A549 (cell line): ENCODE data around the gene ATP11A. TPM values are rescaled to one million over a fixed set of nuclear protein-coding genes. Genes with fewer than 3 reads are reported as not detected.

ENCODE experiments used
- ATAC-seq, 2 experiments: fragments of 200-7000 bp in 1 of 2; fragments of >200 bp in 1 of 2; cut with Nextera tagmentation in 1 of 2; cut with Tn5 transposase in 1 of 2; 3 replicates each; pipeline versions ENCODE4 v1.8.0 to v1.9.1; 2018 to 2020; ENCODE audit warnings: mild to moderate bottlenecking in 1 of 2, moderate library complexity in 1 of 2
- CTCF ChIA-PET: fragments of 300-600 bp; sonication (Branson Sonifier 250); formaldehyde crosslinking; extraction: SDS; loops from one replicate; lab custom pipeline; 2021; ENCODE audit warnings: antibody characterized with exemption, inconsistent platforms; lab: Yijun Ruan, JAX
- POLR2A ChIA-PET: fragments of 350-600 bp; formaldehyde crosslinking; extraction: SDS; loops from one replicate; lab custom pipeline; 2021; ENCODE audit warnings: antibody characterized with exemption, inconsistent platforms; lab: Yijun Ruan, JAX
- DNase-seq, 2 experiments: peaks; one replicate each; pipeline versions ENCODE4 v3.0.0 to v3.0.0-alpha.2; 2011 to 2016; ENCODE audit warnings: low read depth in 1 of 2, low spot score in 1 of 2
- FAIRE-seq: peaks from 2 replicates; lab custom pipeline; 2011; peaks lifted over from hg19 to GRCh38; lab: Jason Lieb, UNC
- H3K27ac ChIP-seq, 2 experiments: fragments of >200 bp; sonication (Bioruptor Twin); formaldehyde crosslinking; 3 replicates each; pipeline ENCODE4 v1.5.1; 2016 to 2017
- H3K4me1 ChIP-seq: fragments of >200 bp; sonication (Bioruptor Twin); formaldehyde crosslinking; 3 replicates; pipeline ENCODE4 v1.6.1; 2016
- H3K4me2 ChIP-seq: fragments of >200 bp; sonication (Bioruptor Twin); formaldehyde crosslinking; 3 replicates; pipeline ENCODE4 v1.6.1; 2016
- H3K4me3 ChIP-seq: fragments of >200 bp; sonication (Bioruptor Twin); formaldehyde crosslinking; 3 replicates; pipeline ENCODE4 v1.5.1; 2016
- H3K9me3 ChIP-seq: fragments of >200 bp; sonication (Bioruptor Twin); formaldehyde crosslinking; 3 replicates; pipeline ENCODE4 v1.6.1; 2016
- ATOH8 ChIP-seq: fragments of 250-450 bp; sonication (Bioruptor Pico); IDR thresholded peaks from 2 replicates; pipeline ENCODE4 v1.5.0; 2020; ENCODE audit warnings: low read depth, mild to moderate bottlenecking, moderate library complexity
- BCL3 ChIP-seq: fragments of >200 bp; sonication (Bioruptor Twin); formaldehyde crosslinking; IDR thresholded peaks from 3 replicates; pipeline ENCODE4 v1.6.1; 2016
- BHLHE40 ChIP-seq: IDR thresholded peaks from 2 replicates; pipeline ENCODE4 v1.6.1; 2012; ENCODE audit warnings: low read depth, low read length, inconsistent platforms
- CBX2 ChIP-seq: fragments of 200-600 bp; sonication (generic); IDR thresholded peaks from 2 replicates; pipeline ENCODE4 v1.6.1; 2016; ENCODE audit warnings: low read depth, mild to moderate bottlenecking, borderline replicate concordance
- EHMT2 ChIP-seq: fragments of 200-600 bp; sonication (generic); IDR thresholded peaks from 2 replicates; pipeline ENCODE4 v1.6.1; 2016; ENCODE audit warnings: antibody characterized with exemption, low read depth, mild to moderate bottlenecking, moderate library complexity
- EP300 ChIP-seq, 2 experiments: fragments of >200 bp; sonication (Bioruptor Twin); formaldehyde crosslinking; IDR thresholded peaks; 2 replicates in 1 of 2; 3 replicates in 1 of 2; pipeline ENCODE4 v1.6.1; 2016 to 2017
- ESRRA ChIP-seq: fragments of 150-350 bp; IDR thresholded peaks from 2 replicates; pipeline ENCODE4 v1.6.1; 2014; ENCODE audit warnings: mild to moderate bottlenecking, low read length, borderline replicate concordance
- FOXS1 ChIP-seq: fragments of 250-450 bp; sonication (Bioruptor Pico); IDR thresholded peaks from 2 replicates; pipeline ENCODE4 v1.5.0; 2020; ENCODE audit warnings: mild to moderate bottlenecking, moderate library complexity
- GATA3 ChIP-seq: IDR thresholded peaks from 2 replicates; pipeline ENCODE4 v1.6.1; 2012; ENCODE audit warnings: borderline replicate concordance
- HOXA7 ChIP-seq: fragments of 250-450 bp; sonication (Bioruptor Pico); IDR thresholded peaks from 2 replicates; pipeline ENCODE4 v1.5.0; 2020; ENCODE audit warnings: mild to moderate bottlenecking, moderate library complexity
- HOXB5 ChIP-seq: fragments of 250-450 bp; sonication (Bioruptor Pico); IDR thresholded peaks from 2 replicates; pipeline ENCODE4 v1.5.0; 2020; ENCODE audit warnings: mild to moderate bottlenecking, moderate library complexity
- JUN ChIP-seq, 2 experiments: fragments of >200 bp; sonication (Bioruptor Twin); formaldehyde crosslinking; IDR thresholded peaks; 2 replicates in 1 of 2; 3 replicates in 1 of 2; pipeline ENCODE4 v1.6.1; 2016 to 2017
- MYC ChIP-seq: IDR thresholded peaks from 2 replicates; pipeline ENCODE4 v1.6.1; 2012; ENCODE audit warnings: mild to moderate bottlenecking, inconsistent platforms, low read length, improper control_type of control experiment, borderline replicate concordance
- PBX3 ChIP-seq: IDR thresholded peaks from 2 replicates; pipeline ENCODE4 v1.6.1; 2012
- POLR2A ChIP-seq: IDR thresholded peaks from 2 replicates; pipeline ENCODE4 v1.6.1; 2012; ENCODE audit warnings: mild to moderate bottlenecking, low read length
- RCOR1 ChIP-seq: fragments of 150-350 bp; IDR thresholded peaks from 2 replicates; pipeline ENCODE4 v1.6.1; 2014; ENCODE audit warnings: antibody characterized with exemption, low read length, low read depth
- RFX5 ChIP-seq: fragments of 450-650 bp; IDR thresholded peaks from 2 replicates; pipeline ENCODE4 v1.7.1; 2014; ENCODE audit warnings: antibody characterized with exemption, mild to moderate bottlenecking, moderate library complexity
- SMC3 ChIP-seq: fragments of >200 bp; sonication (Bioruptor Twin); formaldehyde crosslinking; IDR thresholded peaks from 3 replicates; pipeline ENCODE4 v1.6.1; 2018; ENCODE audit warnings: inconsistent platforms
- SREBF2 ChIP-seq: fragments of 450-650 bp; IDR thresholded peaks from 2 replicates; pipeline ENCODE4 v1.6.1; 2014; ENCODE audit warnings: mild to moderate bottlenecking, moderate library complexity
- TFCP2L1 ChIP-seq: fragments of 250-450 bp; sonication (Bioruptor Pico); IDR thresholded peaks from 2 replicates; pipeline ENCODE4 v1.5.0; 2021; ENCODE audit warnings: mild to moderate bottlenecking
- TP53 ChIP-seq: fragments of 250-450 bp; sonication (Bioruptor Pico); IDR thresholded peaks from 2 replicates; pipeline ENCODE4 v1.5.0; 2021; ENCODE audit warnings: mild to moderate bottlenecking, moderate library complexity
- USF2 ChIP-seq: fragments of 450-650 bp; IDR thresholded peaks from 2 replicates; pipeline ENCODE4 v1.6.1; 2014; ENCODE audit warnings: antibody characterized with exemption
- ZNF302 ChIP-seq: fragments of 250-450 bp; sonication (Bioruptor Pico); IDR thresholded peaks from 2 replicates; pipeline ENCODE4 v1.9.0; 2021; ENCODE audit warnings: inconsistent platforms, mild to moderate bottlenecking, moderate library complexity
- WGBS: methylation state at CpG from one replicate; pipeline ENCODE4 v1.1.6; 2017; ENCODE audit errors: missing lambda C conversion rate; 5-methylcytosine and 5-hydroxymethylcytosine counted together
- polyA plus RNA-seq, 4 experiments: library from polyadenylated mRNA; depleted of rRNA in 3 of 4; stranded (reverse); fragments of >200 nt; fragmentation: RNase III in 1 of 4; extraction: RNeasy Plus Mini Kit Qiagen cat#74134 plus additional on column Dnase treatment in 1 of 4; gene quantifications; 2 replicates in 3 of 4; 3 replicates in 1 of 4; pipeline ENCODE4 v1.2.3, GENCODE V29; 2011 to 2017

The ATP11A gene
- polyA plus RNA-seq, 2 of the 4 experiments (the other 2 are of a cell fraction), result 4.1 to 8.0 TPM

- TF ChIP-seq PBX3, result no peak
- TF ChIP-seq HOXA7 (CRISPR knock-in tag), result no peak
- TF ChIP-seq BHLHE40, result no peak
- TF ChIP-seq USF2, result no peak
- TF ChIP-seq BCL3, result no peak
These were observed 205.0 kb downstream of the ATP11A start (continued) for GRCh38 chr13:112894673-112895481.

- ChIA-PET POLR2A (no interaction called here), CTCF (no interaction called here)
- H3K4me2 ChIP-seq, result no peak overlapping the region
- FAIRE-seq (no peak), ATAC-seq (no peak), DNase-seq (no peak)
- WGBS, result 84% methylated on average over 17 of the region's 29 CpGs
- H3K4me1 ChIP-seq, result peaks cover 13% of the 10 kb centered on the region
- H3K9me3 ChIP-seq, result no peaks in the 10 kb centered on the region
- no peak overlapping the region for H3K27ac ChIP-seq
- no peak overlapping the region for H3K4me3 ChIP-seq
- TF ChIP-seq SREBF2, result no peak
- TF ChIP-seq MYC, result no peak
- TF ChIP-seq TFCP2L1, result no peak
- no peak for TF ChIP-seq EHMT2
- no peak for TF ChIP-seq RFX5
- no peak for TF ChIP-seq HOXB5 (CRISPR knock-in tag)
These were observed 206.0 kb downstream of the ATP11A start for GRCh38 chr13:112895521-112896465.

- ATAC-seq, result no peak
- Histone ChIP-seq H3K4me2 (no peak overlapping the region), H3K4me3 (no peak overlapping the region), H3K27ac (no peak overlapping the region), H3K4me1 (peaks cover 13% of the 10 kb centered on the region), H3K9me3 (no peaks in the 10 kb centered on the region)
- FAIRE-seq, result no peak
- DNase-seq, result no peak
- TF ChIP-seq ZNF302 (no peak), POLR2A (no peak), SMC3 (no peak), EHMT2 (no peak)
- POLR2A ChIA-PET, result no interaction called here
- CTCF ChIA-PET, result no interaction called here
- 92% methylated on average over 19 of the region's 27 CpGs for WGBS
These were observed 207.1 kb downstream of the ATP11A start for GRCh38 chr13:112896736-112897602.

GRCh38 chr13:112897603-112897955 lies 207.7 kb downstream of the ATP11A start:
- ChIA-PET CTCF (no interaction called here), POLR2A (no interaction called here)
- Histone ChIP-seq H3K27ac (no peak overlapping the region), H3K4me2 (no peak overlapping the region), H3K4me3 (no peak overlapping the region), H3K4me1 (peaks cover 13% of the 10 kb centered on the region), H3K9me3 (no peaks in the 10 kb centered on the region)
- ATAC-seq, result no peak
- no peak for FAIRE-seq
- 89% methylated on average over 6 of the region's 6 CpGs for WGBS
- no peak for DNase-seq
- TF ChIP-seq FOXS1 (CRISPR knock-in tag), result no peak
- TF ChIP-seq ESRRA, result no peak
- TF ChIP-seq GATA3, result no peak
- TF ChIP-seq SREBF2, result no peak
- TF ChIP-seq ZNF302, result no peak
- TF ChIP-seq RFX5, result no peak
- TF ChIP-seq TFCP2L1, result no peak
- no peak for TF ChIP-seq RCOR1
- no peak for TF ChIP-seq EP300 (IDR thresholded peaks at IDR 0.05)
- TF ChIP-seq ATOH8 (CRISPR knock-in tag), result no peak
- no peak for TF ChIP-seq MYC
- no peak for TF ChIP-seq JUN (IDR thresholded peaks at IDR 0.05)
- no peak for TF ChIP-seq CBX2
- no peak for TF ChIP-seq PBX3
- no peak for TF ChIP-seq HOXB5 (CRISPR knock-in tag)
- TF ChIP-seq TP53 (CRISPR knock-in tag), result no peak
